MV-4-11 (cell line): ENCODE data around the gene LRRC45.

ENCODE experiments used
- DNase-seq: peaks from one replicate; lab custom pipeline; 2025; lab: John Stamatoyannopoulos, UW

LRRC45 gene

GRCh38 chr17:82063424-82064415 is 40.6 kb downstream of the LRRC45 start:
- DNase-seq = no peak

- DNase-seq = no peak
Observed at GRCh38 chr17:82064433-82065192, 41.5 kb downstream of the LRRC45 start.

GRCh38 chr17:82065193-82065637 is 42.1 kb downstream of the LRRC45 start:
- DNase-seq = no peak

GRCh38 chr17:82065638-82066303 is 42.7 kb downstream of the LRRC45 start, which contains the start of gene DUS1L:
DUS1L (minus strand) TSS chr17:82065804; CDS start chr17:82065059, 745 bp downstream.
- peak; percentile 21 for DNase-seq

- DNase-seq = no peak
Observed at GRCh38 chr17:82070611-82071010, 47.5 kb downstream of the LRRC45 start.

- DNase-seq = no peak
Observed at GRCh38 chr17:82072827-82073226, 49.7 kb downstream of the LRRC45 start.

- DNase-seq = no peak
Observed at GRCh38 chr17:82073446-82073845, 50.3 kb downstream of the LRRC45 start.

- no peak for DNase-seq
Observed at GRCh38 chr17:82076018-82076784, 53.1 kb downstream of the LRRC45 start.

- no peak for DNase-seq
Observed at GRCh38 chr17:82076785-82077591, 53.9 kb downstream of the LRRC45 start.

- no peak for DNase-seq
Observed at GRCh38 chr17:82077617-82078358, 54.7 kb downstream of the LRRC45 start.

- DNase-seq = no peak
Observed at GRCh38 chr17:82078433-82078832, 55.3 kb downstream of the LRRC45 start.

GRCh38 chr17:82079001-82079677 is 56.0 kb downstream of the LRRC45 start:
- DNase-seq = no peak

GRCh38 chr17:82080048-82080788 is 57.1 kb downstream of the LRRC45 start:
- no peak for DNase-seq
